Breast epithelium (tissue), 3 donors: Measurements from ENCODE around the gene ASTN2.

Source experiments
- POLR2AphosphoS5 ChIP-seq, 3 donors: sonication (generic); formaldehyde crosslinking; IDR thresholded peaks; one replicate each; pipeline ENCODE4 v1.6.1; 2017; ENCODE audit warnings: antibody characterized with exemption in 3 of 3
- TF ChIP-seq, protein P1 (sequence below), 3 donors: fragments of 450-650 bp; IDR thresholded peaks; one replicate each; pipeline ENCODE4 v1.5.1; 2016 to 2017; ENCODE audit warnings: antibody characterized with exemption in 3 of 3, mild to moderate bottlenecking in 3 of 3, moderate library complexity in 3 of 3

DNA sequence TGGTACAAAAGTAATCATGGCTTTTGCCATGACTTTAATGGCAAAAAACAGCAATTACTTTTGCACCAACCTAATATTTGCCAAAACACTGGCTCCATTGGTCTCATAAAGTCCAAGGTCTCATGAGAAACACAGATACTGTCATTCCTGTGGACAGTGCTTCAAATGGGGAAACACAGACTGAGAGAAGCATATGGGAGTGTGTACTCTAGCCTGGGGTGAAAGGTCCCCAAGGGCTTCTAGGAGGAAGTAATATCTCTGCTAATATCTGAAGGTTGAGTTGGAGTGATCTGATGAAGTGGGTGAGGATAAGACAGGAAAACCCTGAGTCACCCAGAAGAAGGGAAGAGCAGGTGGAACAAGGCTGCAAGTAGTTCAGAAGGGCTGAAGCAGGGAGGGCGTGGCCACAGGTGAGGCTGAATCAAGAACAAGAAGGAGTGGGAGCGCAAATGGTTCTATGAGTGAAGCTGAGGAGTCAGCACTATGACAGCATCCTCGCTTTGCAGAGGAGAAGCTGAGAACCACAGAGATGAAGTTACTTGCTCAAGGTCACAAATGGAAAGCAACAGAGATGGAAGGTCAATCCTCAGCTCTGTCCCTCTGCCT is 164.1 kb downstream of the ASTN2 start:
- no peak for TF ChIP-seq POLR2AphosphoS5 (IDR thresholded peaks at IDR 0.05)
- TF ChIP-seq, protein P1, sequence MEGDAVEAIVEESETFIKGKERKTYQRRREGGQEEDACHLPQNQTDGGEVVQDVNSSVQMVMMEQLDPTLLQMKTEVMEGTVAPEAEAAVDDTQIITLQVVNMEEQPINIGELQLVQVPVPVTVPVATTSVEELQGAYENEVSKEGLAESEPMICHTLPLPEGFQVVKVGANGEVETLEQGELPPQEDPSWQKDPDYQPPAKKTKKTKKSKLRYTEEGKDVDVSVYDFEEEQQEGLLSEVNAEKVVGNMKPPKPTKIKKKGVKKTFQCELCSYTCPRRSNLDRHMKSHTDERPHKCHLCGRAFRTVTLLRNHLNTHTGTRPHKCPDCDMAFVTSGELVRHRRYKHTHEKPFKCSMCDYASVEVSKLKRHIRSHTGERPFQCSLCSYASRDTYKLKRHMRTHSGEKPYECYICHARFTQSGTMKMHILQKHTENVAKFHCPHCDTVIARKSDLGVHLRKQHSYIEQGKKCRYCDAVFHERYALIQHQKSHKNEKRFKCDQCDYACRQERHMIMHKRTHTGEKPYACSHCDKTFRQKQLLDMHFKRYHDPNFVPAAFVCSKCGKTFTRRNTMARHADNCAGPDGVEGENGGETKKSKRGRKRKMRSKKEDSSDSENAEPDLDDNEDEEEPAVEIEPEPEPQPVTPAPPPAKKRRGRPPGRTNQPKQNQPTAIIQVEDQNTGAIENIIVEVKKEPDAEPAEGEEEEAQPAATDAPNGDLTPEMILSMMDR (IDR thresholded peaks at IDR 0.05), result no peak
